ENCODE measurements around the gene SBF1.

DNA sequence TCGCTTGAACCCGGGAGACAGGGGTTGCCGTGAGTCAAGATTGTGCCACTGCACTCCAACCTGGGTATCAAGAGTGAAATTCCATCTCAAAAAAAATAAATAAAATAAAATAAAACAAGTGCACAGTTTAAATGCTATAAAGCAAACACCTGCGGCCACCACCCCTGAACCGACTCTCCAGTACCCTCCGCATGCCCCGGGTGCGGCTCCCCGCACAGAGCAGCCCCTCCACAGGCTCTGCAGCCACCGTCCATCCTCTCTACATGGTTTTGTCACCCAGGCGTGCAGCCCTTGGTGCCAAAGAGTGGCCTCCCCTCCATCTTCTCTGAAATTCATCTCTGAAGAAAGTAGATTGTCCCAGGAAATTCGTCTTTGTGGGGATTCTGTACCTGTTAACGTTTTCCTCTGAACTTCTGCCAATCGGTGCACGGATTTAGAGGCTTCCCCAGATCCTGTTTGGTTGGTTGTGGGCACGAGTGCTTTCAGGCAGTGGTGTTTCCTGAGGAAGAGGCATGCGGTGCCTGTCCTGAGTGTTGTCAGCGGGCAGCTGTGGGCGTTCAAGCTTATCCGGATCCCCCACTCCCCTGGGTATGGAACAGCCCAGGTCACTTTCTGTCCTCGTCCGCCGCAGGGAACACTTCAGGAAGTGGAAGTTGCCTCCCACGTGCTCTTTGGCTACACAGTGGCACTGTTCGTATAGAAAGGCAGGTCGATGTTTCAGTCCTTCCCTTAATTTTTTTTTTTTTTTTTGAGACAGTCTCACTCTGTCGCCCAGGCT, 15.9 kb upstream of the SBF1 start:
- TF ChIP-seq EZH2 (IDR thresholded peaks at IDR 0.05; ENCODE audit: borderline replicate concordance, low read depth, low read length, poor library complexity, severe bottlenecking), result no peak
- TF ChIP-seq, protein P1, sequence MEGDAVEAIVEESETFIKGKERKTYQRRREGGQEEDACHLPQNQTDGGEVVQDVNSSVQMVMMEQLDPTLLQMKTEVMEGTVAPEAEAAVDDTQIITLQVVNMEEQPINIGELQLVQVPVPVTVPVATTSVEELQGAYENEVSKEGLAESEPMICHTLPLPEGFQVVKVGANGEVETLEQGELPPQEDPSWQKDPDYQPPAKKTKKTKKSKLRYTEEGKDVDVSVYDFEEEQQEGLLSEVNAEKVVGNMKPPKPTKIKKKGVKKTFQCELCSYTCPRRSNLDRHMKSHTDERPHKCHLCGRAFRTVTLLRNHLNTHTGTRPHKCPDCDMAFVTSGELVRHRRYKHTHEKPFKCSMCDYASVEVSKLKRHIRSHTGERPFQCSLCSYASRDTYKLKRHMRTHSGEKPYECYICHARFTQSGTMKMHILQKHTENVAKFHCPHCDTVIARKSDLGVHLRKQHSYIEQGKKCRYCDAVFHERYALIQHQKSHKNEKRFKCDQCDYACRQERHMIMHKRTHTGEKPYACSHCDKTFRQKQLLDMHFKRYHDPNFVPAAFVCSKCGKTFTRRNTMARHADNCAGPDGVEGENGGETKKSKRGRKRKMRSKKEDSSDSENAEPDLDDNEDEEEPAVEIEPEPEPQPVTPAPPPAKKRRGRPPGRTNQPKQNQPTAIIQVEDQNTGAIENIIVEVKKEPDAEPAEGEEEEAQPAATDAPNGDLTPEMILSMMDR (conservative IDR thresholded peaks at IDR 0.05; ENCODE audit: low read depth, low read length), result no peak

All from A673 (cell line).